ENCODE results near the gene NTMT1.

Gene NTMT1

GRCh38 chr9:129682381-129682780 is 56.4 kb downstream of the NTMT1 start:
- DNase-seq: no peak

GRCh38 chr9:129685220-129685932 is 59.4 kb downstream of the NTMT1 start:
- DNase-seq: no peak

Measured in GF-D8 (cell line).